Airway epithelial cell (primary cell): ENCODE data around the gene PNPLA4. TPM values are rescaled to one million over a fixed set of nuclear protein-coding genes. Genes with fewer than 3 reads are reported as not detected.

ENCODE experiments used
- total RNA-seq: library from RNA; depleted of rRNA; stranded (reverse); fragments of >200 nt; gene quantifications from 2 replicates; pipeline ENCODE4 v1.2.3, GENCODE V29; 2015

Gene PNPLA4, protein sequence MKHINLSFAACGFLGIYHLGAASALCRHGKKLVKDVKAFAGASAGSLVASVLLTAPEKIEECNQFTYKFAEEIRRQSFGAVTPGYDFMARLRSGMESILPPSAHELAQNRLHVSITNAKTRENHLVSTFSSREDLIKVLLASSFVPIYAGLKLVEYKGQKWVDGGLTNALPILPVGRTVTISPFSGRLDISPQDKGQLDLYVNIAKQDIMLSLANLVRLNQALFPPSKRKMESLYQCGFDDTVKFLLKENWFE
- 35.8 and 41.9 TPM in 2 replicates for total RNA-seq

DNA sequence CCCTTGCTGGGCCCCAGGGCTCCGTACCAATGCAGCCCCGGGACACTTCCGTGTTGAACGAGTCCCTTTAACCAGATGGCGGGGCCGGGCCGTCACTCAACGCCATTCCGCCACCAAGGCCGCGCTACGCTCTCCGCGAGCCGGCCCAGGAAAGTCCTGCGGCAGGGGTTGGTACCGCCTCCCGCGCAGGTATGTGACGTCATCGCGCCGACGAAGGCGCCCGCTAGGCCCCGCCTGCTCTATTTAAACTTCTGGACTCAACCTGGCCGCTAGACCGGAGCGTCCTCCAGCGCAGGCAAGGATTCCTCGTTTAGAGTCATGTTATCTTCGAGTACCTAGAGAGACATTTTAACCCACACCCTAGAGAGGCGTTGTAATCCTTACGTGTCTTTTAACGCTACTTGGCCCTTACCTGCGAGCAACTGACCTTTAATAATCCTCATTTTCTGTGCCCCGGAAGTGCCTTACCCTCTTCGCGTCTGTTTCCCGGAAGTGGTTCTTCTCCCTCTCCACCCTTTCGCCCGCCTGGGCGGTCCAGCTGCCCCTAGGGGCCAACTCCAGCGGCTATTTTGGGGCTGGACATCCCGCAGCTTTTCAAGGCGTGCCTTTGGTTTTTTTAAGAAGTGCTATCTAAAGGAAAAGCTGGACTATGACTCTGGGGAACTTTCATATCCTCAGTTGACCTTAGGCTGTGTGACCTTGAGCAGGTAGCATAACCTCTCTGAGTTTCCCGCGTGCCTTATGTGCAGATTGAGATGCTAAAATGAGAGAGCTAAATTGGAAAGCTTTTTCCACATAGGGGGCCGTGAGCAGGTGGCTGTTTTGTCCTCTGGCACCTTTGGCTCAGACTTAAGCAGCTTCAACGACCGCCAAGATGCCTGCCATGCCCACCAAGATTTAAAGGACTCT lies at the start of gene PNPLA4:
Gene PNPLA4 (minus strand): TSS at position 155 of the 909 bp plus-strand sequence. CDS start 1,294 bp downstream, outside the sequence.

Other genes with a start within 250 kb of the PNPLA4 start
- 0.63 TPM in 1 of 2 replicates, not detected in the other for gene VCX, start 84.2 kb downstream of the PNPLA4 start, total RNA-seq
- not detected in 2 replicates for gene VCX2, start 243.9 kb upstream of the PNPLA4 start, total RNA-seq